Measurements from ENCODE around the gene NDUFS8. TPM values are rescaled to one million over a fixed set of nuclear protein-coding genes. Genes with fewer than 3 reads are reported as not detected.

The NDUFS8 gene
- total RNA-seq, 1 donor from 2014 or later = 144 TPM

GRCh38 chr11:68064926-68065325, 34.4 kb downstream of the NDUFS8 start:
- no peak for TF ChIP-seq CTCF (IDR thresholded peaks at IDR 0.05; ENCODE audit: unreplicated experiment)
- Mint-ChIP-seq H3K4me1 (ENCODE audit: unreplicated experiment) (peaks cover 69% of the 10 kb centered on the region), H3K27me3 (ENCODE audit: unreplicated experiment) (peaks cover 15% of the 10 kb centered on the region), H3K9me3 (ENCODE audit: unreplicated experiment) (no peaks in the 10 kb centered on the region), H3K27ac (ENCODE audit: unreplicated experiment) (peak overlapping the region; percentile 98), H3K36me3 (ENCODE audit: low read depth, unreplicated experiment) (peaks cover 81% of the 10 kb centered on the region), H3K4me3 (ENCODE audit: unreplicated experiment) (peak overlapping the region; percentile 56)
- no peak for DNase-seq (ENCODE audit: low spot score)

DNA sequence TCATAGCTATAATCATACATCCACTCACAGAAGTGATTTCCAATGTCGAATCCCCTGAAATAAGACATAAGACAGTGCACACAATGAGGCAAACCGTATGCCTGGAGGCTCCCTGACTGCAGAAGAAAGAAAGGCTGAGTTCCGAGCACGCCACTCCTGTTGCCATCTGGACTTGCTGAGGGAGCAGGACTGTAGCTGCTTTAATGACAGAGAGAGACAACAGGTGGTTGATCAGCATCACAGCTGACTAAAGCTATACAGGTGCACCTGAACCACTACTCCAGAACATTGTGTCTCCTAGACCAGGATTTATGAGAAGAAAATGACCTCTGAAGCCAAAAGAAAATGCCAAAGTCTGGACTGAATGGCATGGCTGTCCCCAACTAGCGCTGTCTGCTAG, 35.4 kb downstream of the NDUFS8 start:
- Mint-ChIP-seq H3K27me3 (ENCODE audit: unreplicated experiment) (peaks cover 15% of the 10 kb centered on the region), H3K27ac (ENCODE audit: unreplicated experiment) (peak overlapping the region; percentile 98)
- DNase-seq (ENCODE audit: low spot score) = peak; percentile 1

DNA sequence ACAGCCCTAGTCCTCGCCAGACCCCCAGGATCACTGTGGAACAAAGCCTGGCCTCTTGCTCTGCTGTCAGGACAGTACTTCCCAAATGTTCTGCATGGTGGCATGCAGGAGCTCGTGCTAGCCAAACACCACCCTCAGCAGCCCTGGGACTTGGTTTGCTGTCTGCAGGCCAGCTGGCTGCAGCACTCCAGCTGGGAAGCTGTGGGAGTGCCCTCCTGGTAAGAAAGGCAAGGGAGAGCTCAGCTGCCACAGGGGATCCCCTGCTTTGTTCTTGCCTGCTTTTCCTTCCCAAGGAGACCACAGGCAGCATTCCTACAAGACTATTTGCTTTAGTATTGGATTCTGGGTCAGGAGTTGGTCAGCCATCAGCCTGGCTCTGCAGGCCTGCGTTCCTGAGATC, 36.3 kb downstream of the NDUFS8 start:
- peaks cover 88% of the 10 kb centered on the region for H3K36me3 Mint-ChIP-seq (ENCODE audit: low read depth, unreplicated experiment)
- DNase-seq (ENCODE audit: low spot score) = peak; percentile 5
- H3K4me1 Mint-ChIP-seq (ENCODE audit: unreplicated experiment) = peaks cover 60% of the 10 kb centered on the region
- no peak overlapping the region for H3K4me3 Mint-ChIP-seq (ENCODE audit: unreplicated experiment)
- peak overlapping the region; percentile 98 for H3K27ac Mint-ChIP-seq (ENCODE audit: unreplicated experiment)
- no peak for TF ChIP-seq CTCF (IDR thresholded peaks at IDR 0.05; ENCODE audit: unreplicated experiment)
- no peaks in the 10 kb centered on the region for H3K9me3 Mint-ChIP-seq (ENCODE audit: unreplicated experiment)
- H3K27me3 Mint-ChIP-seq (ENCODE audit: unreplicated experiment) = peaks cover 15% of the 10 kb centered on the region

More for the DNA sequence above, 35.4 kb downstream of the NDUFS8 start:
- no peaks in the 10 kb centered on the region for H3K9me3 Mint-ChIP-seq (ENCODE audit: unreplicated experiment)
- H3K4me3 Mint-ChIP-seq (ENCODE audit: unreplicated experiment) = peak overlapping the region; percentile 31
- no peak for TF ChIP-seq CTCF (IDR thresholded peaks at IDR 0.05; ENCODE audit: unreplicated experiment)
- peaks cover 85% of the 10 kb centered on the region for H3K36me3 Mint-ChIP-seq (ENCODE audit: low read depth, unreplicated experiment)
- H3K4me1 Mint-ChIP-seq (ENCODE audit: unreplicated experiment) = peaks cover 62% of the 10 kb centered on the region

DNA sequence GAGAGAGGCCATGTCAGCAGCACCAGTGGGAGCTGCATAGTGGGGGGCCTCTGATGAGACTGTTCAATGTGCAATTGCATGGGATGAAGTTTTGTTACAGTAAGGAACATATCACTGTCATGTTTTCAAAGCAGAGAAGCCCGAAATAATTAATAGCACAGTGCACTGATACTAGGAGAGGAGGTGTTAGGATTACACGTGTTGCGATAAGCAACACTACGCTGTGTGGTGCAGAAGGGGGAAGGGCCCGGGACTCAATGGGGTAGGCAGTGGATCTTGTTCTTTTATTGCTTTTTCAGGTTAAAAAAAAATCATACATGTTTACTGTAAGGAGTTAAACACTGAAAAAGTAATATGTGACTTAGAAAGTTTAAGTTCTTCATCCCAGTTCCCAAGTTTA, 37.5 kb downstream of the NDUFS8 start:
- H3K36me3 Mint-ChIP-seq (ENCODE audit: low read depth, unreplicated experiment) = peaks cover 84% of the 10 kb centered on the region
- peaks cover 49% of the 10 kb centered on the region for H3K4me1 Mint-ChIP-seq (ENCODE audit: unreplicated experiment)
- H3K27me3 Mint-ChIP-seq (ENCODE audit: unreplicated experiment) = peaks cover 10% of the 10 kb centered on the region
- peak overlapping the region; percentile 64 for H3K4me3 Mint-ChIP-seq (ENCODE audit: unreplicated experiment)
- DNase-seq (ENCODE audit: low spot score) = peak; percentile 1
- no peak for TF ChIP-seq CTCF (IDR thresholded peaks at IDR 0.05; ENCODE audit: unreplicated experiment)
- peak overlapping the region; percentile 93 for H3K27ac Mint-ChIP-seq (ENCODE audit: unreplicated experiment)
- H3K9me3 Mint-ChIP-seq (ENCODE audit: unreplicated experiment) = no peaks in the 10 kb centered on the region

DNA sequence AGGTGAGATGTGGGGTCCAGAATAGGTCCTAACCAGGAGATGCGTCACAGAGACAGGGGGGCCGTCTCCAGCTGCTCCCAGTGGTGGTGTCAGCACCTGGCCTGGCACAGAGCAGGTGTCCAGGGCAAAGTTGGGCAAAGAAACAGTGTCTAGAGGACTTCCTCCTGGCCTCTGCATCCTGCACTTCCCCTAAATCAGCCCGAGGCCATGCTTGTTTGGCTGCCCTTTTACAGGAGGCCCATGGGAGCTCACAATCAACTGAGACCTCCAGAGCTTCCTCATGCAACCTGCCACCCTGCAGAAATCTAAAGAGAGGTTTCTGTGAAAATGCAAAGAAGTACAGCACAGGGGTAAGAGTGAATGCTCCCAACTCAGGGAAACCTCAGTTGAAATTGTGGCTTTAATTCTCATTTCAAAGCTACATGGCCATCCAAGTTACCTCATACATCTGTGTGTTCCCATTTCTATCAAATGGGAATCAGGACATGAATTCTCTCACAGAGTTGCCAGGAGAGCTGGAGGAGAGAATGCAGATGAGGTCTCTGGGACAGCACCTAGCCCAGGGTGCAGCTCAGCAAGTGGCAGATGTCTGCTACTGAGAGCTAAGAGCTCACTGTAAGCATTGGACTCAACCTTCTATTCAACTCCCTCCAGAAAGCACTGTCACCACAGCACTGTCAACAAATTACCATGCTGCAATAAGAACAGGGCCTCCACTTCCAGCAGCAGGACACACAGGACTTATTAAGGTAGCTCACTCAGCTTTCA, 41.0 kb downstream of the NDUFS8 start:
- Mint-ChIP-seq H3K27me3 (ENCODE audit: unreplicated experiment) (peaks cover 4% of the 10 kb centered on the region), H3K27ac (ENCODE audit: unreplicated experiment) (peak overlapping the region; percentile 42), H3K4me3 (ENCODE audit: unreplicated experiment) (peak overlapping the region; percentile 34)

More for the DNA sequence above, 41.0 kb downstream of the NDUFS8 start:
- Mint-ChIP-seq H3K4me1 (ENCODE audit: unreplicated experiment) (peaks cover 34% of the 10 kb centered on the region), H3K36me3 (ENCODE audit: low read depth, unreplicated experiment) (peaks cover 81% of the 10 kb centered on the region), H3K9me3 (ENCODE audit: unreplicated experiment) (no peaks in the 10 kb centered on the region)
- TF ChIP-seq CTCF (IDR thresholded peaks at IDR 0.05; ENCODE audit: unreplicated experiment) = no peak
- DNase-seq (ENCODE audit: low spot score) = no peak

Data from endothelial cell (in vitro differentiated cells).